ENCODE data around the gene TEAD2.

- no peak for TF ChIP-seq CTCF (IDR thresholded peaks at IDR 0.05; ENCODE audit: low read depth, low read length)
- no peak for TF ChIP-seq POLR2A (IDR thresholded peaks at IDR 0.05; ENCODE audit: extremely low read depth, insufficient read length)
These were observed 37.8 kb upstream of the TEAD2 start for GRCh38 chr19:49400029-49400428.
